ENCODE measurements around the gene MANEAL. TPM values are rescaled to one million over a fixed set of nuclear protein-coding genes. Genes with fewer than 3 reads are reported as not detected.

The MANEAL gene
- total and polyA plus RNA-seq, 2 of the 13 experiments (the other 11 are each of a cell fraction or from before 2014, with no cell fraction given) = 20.8 to 26.4 TPM

GRCh38 chr1:37795340-37796125, 1.9 kb downstream of the MANEAL start (continued):
- TF ChIP-seq ZBTB33 (CRISPR knock-in tag; IDR thresholded peaks at IDR 0.05) = peak; percentile 100

GRCh38 chr1:37797750-37798345, 4.2 kb downstream of the MANEAL start:
- BruUV-seq (replicated peaks) = no TSS peak
- peaks cover 7% of the 10 kb centered on the region for H3K79me2 ChIP-seq (ENCODE audit: insufficient read depth, low read length)

More at GRCh38 chr1:37797750-37798345, 4.2 kb downstream of the MANEAL start:
- Histone ChIP-seq H2AFZ (ENCODE audit: low read length) (no peak overlapping the region), H3K4me3 (replicated peaks in 1 of 3; ENCODE audit: insufficient read depth in 1 of 3, low read depth in 2 of 3, low read length in 3 of 3) (no peak overlapping the region), H3K9ac (ENCODE audit: insufficient read depth, low read depth, low read length) (no peak overlapping the region), H3K27me3 (ENCODE audit: control insufficient read depth in 1 of 2, insufficient read depth in 2 of 2, low read length in 2 of 2) (no peaks in the 10 kb centered on the region), H3K36me3 (replicated peaks in 1 of 2; ENCODE audit: control insufficient read depth in 1 of 2, insufficient read depth in 2 of 2, low read length in 2 of 2) (peaks cover 17 to 55% of the 10 kb centered on the region in 2 experiments), H4K20me1 (ENCODE audit: insufficient read depth, low read length) (no peaks in the 10 kb centered on the region; the same call in 1 of the 2 replicates), H3K4me1 (ENCODE audit: insufficient read depth, low read length) (peaks cover 16% of the 10 kb centered on the region), H3K4me2 (ENCODE audit: low read depth, low read length) (no peak overlapping the region), H3K27ac (ENCODE audit: extremely low read length, insufficient read depth, low read length) (no peak overlapping the region), H3K9me3 (ENCODE audit: low read length) (no peaks in the 10 kb centered on the region)
- 97% methylated on average over 3 of the region's 3 CpGs for WGBS (ENCODE audit: low lambda C conversion rate)
- TF ChIP-seq ZNF121 (CRISPR knock-in tag; IDR thresholded peaks at IDR 0.05) = peak; percentile 19; the same call in 1 of the 2 replicates
- TF ChIP-seq MTA1 (CRISPR knock-in tag; IDR thresholded peaks at IDR 0.05; ENCODE audit: borderline replicate concordance) = no peak
- DNase-seq (ENCODE audit: low spot score) (no peak), FAIRE-seq (no peak), ATAC-seq (no peak)
- intact Hi-C loops (cut with micrococcal nuclease; ENCODE audit: unreplicated experiment) = loop anchor here (10.0 kb wide), 1 partner anchor 73 kb away; no protein-coding TSS in a partner anchor
- in situ Hi-C loops (cut with HindIII; ENCODE audit: extremely low pct_ligation_motif_present, low pct_unique_long_range_greater_than_20kb) = no loop called here
- ChIA-PET POLR2A (no interaction called here), CTCF (ENCODE audit: low intra/inter-chr PET ratio, low total read pairs) (no interaction called here)

Data from HepG2 (cell line).